GM12878 (cell line): ENCODE data around the gene PUSL1. TPM values are rescaled to one million over a fixed set of nuclear protein-coding genes. Genes with fewer than 3 reads are reported as not detected.
A peak's percentile ranks its signal among the peaks of the same experiment; 100 is the strongest.

Experiments used
- ATAC-seq: fragments of 200-7000 bp; cut with Tn5 transposase; 3 replicates; pipeline ENCODE4 v1.9.1; 2020; ENCODE audit warnings: mild to moderate bottlenecking, moderate library complexity
- BruUV-seq: library from RNA; stranded (reverse); fragments of 400-500 nt; replicated peaks from 2 replicates; lab custom pipeline; 2021; lab: Mats Ljungman, UMichigan
- CTCF ChIA-PET: fragments of 300-600 bp; sonication (Branson Sonifier 250); formaldehyde crosslinking; extraction: SDS; loops from one replicate; lab custom pipeline; 2021; ENCODE audit warnings: inconsistent platforms; lab: Yijun Ruan, JAX
- POLR2A ChIA-PET: fragments of 350-600 bp; formaldehyde crosslinking; extraction: SDS; loops from one replicate; lab custom pipeline; 2021; ENCODE audit warnings: inconsistent platforms; lab: Charles Lee
- RAD21 ChIA-PET: fragments of 300-600 bp; sonication (Branson Sonifier 250); formaldehyde crosslinking; loops from one replicate; lab custom pipeline; 2023; ENCODE audit warnings: antibody characterized with exemption; ENCODE audit not compliant: unreplicated experiment; lab: Charles Lee
- SMC1A ChIA-PET: fragments of 300-600 bp; sonication (Branson Sonifier 250); formaldehyde crosslinking; loops from one replicate; lab custom pipeline; 2023; ENCODE audit not compliant: unreplicated experiment, uncharacterized antibody; lab: Charles Lee
- DNase-seq: peaks from one replicate; pipeline ENCODE4 v3.0.0-alpha.2; 2011; ENCODE audit warnings: low read depth, low spot score
- FAIRE-seq: peaks from 3 replicates; lab custom pipeline; 2011; peaks lifted over from hg19 to GRCh38; lab: Jason Lieb, UNC
- H2AFZ ChIP-seq: 2 replicates; pipeline ENCODE4 v1.6.0; 2011; ENCODE audit warnings: low read depth, low read length, control low read depth; ENCODE audit not compliant: control insufficient read depth
- H3K27ac ChIP-seq: 2 replicates; pipeline ENCODE4 v1.5.1; 2011; ENCODE audit warnings: control low read depth; ENCODE audit not compliant: control insufficient read depth, insufficient read depth
- H3K27me3 ChIP-seq, 2 experiments: replicated peaks in 1 of 2; 2 replicates each; pipeline versions ENCODE4 v1.6.0 to v1.6.1; 2011; ENCODE audit warnings: low read length in 1 of 2; ENCODE audit not compliant: control insufficient read depth in 2 of 2, insufficient read depth in 2 of 2
- H3K36me3 ChIP-seq, 2 experiments: 2 replicates each; pipeline ENCODE4 v1.5.1; 2011; ENCODE audit warnings: low read length in 1 of 2; ENCODE audit not compliant: control insufficient read depth in 2 of 2, insufficient read depth in 2 of 2
- H3K4me1 ChIP-seq: 2 replicates; pipeline ENCODE4 v1.6.1; 2011; ENCODE audit warnings: mild to moderate bottlenecking, low read length, moderate library complexity, mixed read lengths; ENCODE audit not compliant: control insufficient read depth, insufficient read depth
- H3K4me2 ChIP-seq: 2 replicates; pipeline ENCODE4 v1.6.0; 2011; ENCODE audit warnings: control low read depth; ENCODE audit not compliant: control insufficient read depth, insufficient read depth
- H3K4me3 ChIP-seq: fragments of 200-600 bp; sonication (generic); 2 replicates; pipeline ENCODE4 v1.5.1; 2016
- H3K79me2 ChIP-seq: 2 replicates; pipeline ENCODE4 v1.6.0; 2011; ENCODE audit warnings: low read length; ENCODE audit not compliant: control insufficient read depth, insufficient read depth
- H3K9ac ChIP-seq: 2 replicates; pipeline ENCODE4 v1.8.0; 2011; ENCODE audit warnings: low read length, control low read depth, mixed read lengths; ENCODE audit not compliant: control insufficient read depth, insufficient read depth
- H3K9me3 ChIP-seq: replicated peaks from 3 replicates; pipeline ENCODE4 v1.5.1; 2011; ENCODE audit warnings: mild to moderate bottlenecking, low read length; ENCODE audit not compliant: control insufficient read depth, insufficient read depth
- H4K20me1 ChIP-seq: 2 replicates; pipeline ENCODE4 v1.6.0; 2011; ENCODE audit not compliant: control insufficient read depth, insufficient read depth
- MTA3 ChIP-seq: IDR thresholded peaks from 2 replicates; pipeline ENCODE4 v1.6.1; 2012; ENCODE audit warnings: low read length, inconsistent platforms, borderline replicate concordance
- USF1 ChIP-seq: IDR thresholded peaks from 2 replicates; pipeline ENCODE4 v1.6.1; 2011; ENCODE audit warnings: borderline replicate concordance, low read depth, mild to moderate bottlenecking, moderate library complexity, mixed read lengths, low read length; ENCODE audit not compliant: insufficient read depth; ENCODE audit errors: extremely low read length
- ZBTB40 ChIP-seq: fragments of 450-650 bp; IDR thresholded peaks from 2 replicates; pipeline ENCODE4 v1.6.1; 2016; ENCODE audit warnings: mild to moderate bottlenecking, moderate library complexity, borderline replicate concordance
- WGBS: methylation state at CpG from one replicate; pipeline ENCODE4 v1.1.6; 2016; ENCODE audit warnings: low lambda C conversion rate; ENCODE audit not compliant: insufficient replicate concordance, insufficient coverage; ENCODE audit errors: missing lambda C conversion rate; 5-methylcytosine and 5-hydroxymethylcytosine counted together
- in situ Hi-C: fragments of 300-500 bp; cut with MboI; formaldehyde crosslinking; loops from 9 replicates; pipeline ENCODE4 v1.14.3; 2018; ENCODE audit warnings: mixed read lengths
- intact Hi-C: fragments of 100-400 bp; cut with micrococcal nuclease; formaldehyde crosslinking; loops from one replicate; pipeline ENCODE4 v1.14.2; 2022; ENCODE audit not compliant: unreplicated experiment
- polyA plus RNA-seq, 11 experiments: library from polyadenylated mRNA; depleted of rRNA in 4 of 11; unstranded in 6 of 11; stranded (reverse) in 5 of 11; fragments of >200 nt; fragmentation: Nextera tagmentation in 4 of 11; fragmentation: Illumina TruSeq in 1 of 11; extraction: Ambion mirVana in 4 of 11; extraction: Trizol in 1 of 11; gene quantifications; 1 replicate in 1 of 11; 2 replicates in 10 of 11; pipeline versions ENCODE4 v1.2.1 to v1.2.3, GENCODE V29; 2011 to 2016; ENCODE audit warnings: inconsistent platforms in 2 of 11, missing spikeins in 2 of 11, low read depth in 1 of 11
- total RNA-seq, 4 experiments: library from RNA; depleted of rRNA in 3 of 4; stranded (reverse); fragments of >200 nt in 3 of 4; fragmentation: Illumina TruSeq in 1 of 4; extraction: Trizol in 1 of 4; gene quantifications; 2 replicates each; pipeline versions ENCODE4 v1.2.1 to v1.2.3, GENCODE V29; 2013 to 2021

Gene PUSL1
- total and polyA plus RNA-seq, 10 of the 15 experiments (the other 5 are each of a cell fraction or from before 2014, with no cell fraction given): 0.16 to 28.4 (median 15.1) TPM

DNA sequence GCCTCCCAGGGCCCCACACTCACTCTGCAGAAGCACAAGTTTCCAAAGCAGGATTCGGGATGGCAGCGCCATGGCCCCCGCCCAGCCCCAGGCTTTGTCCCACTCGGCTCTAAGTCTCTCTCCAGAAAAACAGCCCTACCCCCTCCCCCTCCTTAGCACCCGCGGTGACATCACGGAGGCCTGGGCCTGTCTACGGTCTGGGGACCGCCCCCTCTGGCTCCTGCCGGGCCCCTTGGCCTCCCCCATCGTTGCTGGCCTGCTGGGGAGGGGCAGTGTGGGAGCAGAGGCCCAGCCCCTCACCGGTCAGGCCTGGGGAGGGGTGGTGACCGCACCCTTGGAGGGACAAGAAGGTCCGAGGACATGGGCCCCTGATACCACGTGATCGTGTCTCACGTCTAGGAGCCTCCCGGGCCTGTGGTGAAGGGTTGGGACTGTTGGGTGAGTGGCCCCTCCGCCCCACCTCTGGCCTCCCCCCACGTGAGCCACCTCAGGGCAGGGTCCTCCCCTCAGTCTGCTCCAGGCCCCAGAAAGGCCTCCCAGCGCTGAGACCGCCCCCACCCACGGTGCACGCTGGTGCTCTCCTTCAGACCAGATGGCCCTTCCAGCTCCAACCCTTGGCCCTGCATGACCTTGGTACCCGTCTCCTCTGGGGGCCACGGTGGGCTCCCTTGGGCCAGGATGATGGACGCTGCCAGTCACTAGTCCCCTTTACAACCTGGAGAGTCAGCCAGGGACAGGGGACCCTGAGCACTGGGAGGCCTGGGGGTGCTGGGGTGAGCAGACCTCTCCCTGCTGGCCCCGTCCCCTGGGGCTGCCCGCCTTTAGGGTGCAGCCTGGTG lies 50.3 kb downstream of the PUSL1 start, which contains the start of gene MXRA8:
MXRA8 (minus strand) TSS at position 123 of the 839 bp plus-strand sequence; CDS start at position 72, 51 bp downstream.
- FAIRE-seq: no peak
- CTCF ChIA-PET: interaction anchor here (1.7 kb wide), 1 partner anchor 13 kb away, joined by 8 read pairs; no protein-coding TSS in a partner anchor
- H3K4me1 ChIP-seq: peaks cover 5% of the 10 kb centered on the region
- no peak for DNase-seq
- TF ChIP-seq ZBTB40: no peak
- TF ChIP-seq MTA3: no peak
- peak; percentile 20 for TF ChIP-seq USF1
- TF ChIP-seq, all 136 proteins: peak for 1
- H3K27me3 ChIP-seq: peaks cover 0 to 1% of the 10 kb centered on the region in 2 experiments; a peak in 2 of 4 replicates
- peak; percentile 44 for ATAC-seq
- no peak within 1 kb of the TSS for H3K27ac ChIP-seq
- no TSS peak for BruUV-seq
- in situ Hi-C loops (no loop called here), intact Hi-C loops (no loop called here)
- H3K36me3 ChIP-seq: no peaks in the 10 kb centered on the region
- POLR2A ChIA-PET: no interaction called here
- H3K9ac ChIP-seq: no peak within 1 kb of the TSS
- no peaks in the 10 kb centered on the region for H4K20me1 ChIP-seq
- no peaks in the 10 kb centered on the region for H3K9me3 ChIP-seq
- H2AFZ ChIP-seq: no peak within 1 kb of the TSS
- SMC1A ChIA-PET: no interaction called here
- WGBS: 9% methylated on average over 29 of the region's 29 CpGs
- H3K4me3 ChIP-seq: no peak within 1 kb of the TSS
- peak within 1 kb of the TSS; percentile 33; the same call in 1 of the 2 replicates for H3K4me2 ChIP-seq
- RAD21 ChIA-PET: no interaction called here
- H3K79me2 ChIP-seq: no peaks in the 10 kb centered on the region
